ENCODE results near the gene CNTN1. TPM values are rescaled to one million over a fixed set of nuclear protein-coding genes. Genes with fewer than 3 reads are reported as not detected.

Gene CNTN1
- total and polyA plus RNA-seq, 7 donors, result 0.10 to 1.4 (median 0.23) TPM

DNA sequence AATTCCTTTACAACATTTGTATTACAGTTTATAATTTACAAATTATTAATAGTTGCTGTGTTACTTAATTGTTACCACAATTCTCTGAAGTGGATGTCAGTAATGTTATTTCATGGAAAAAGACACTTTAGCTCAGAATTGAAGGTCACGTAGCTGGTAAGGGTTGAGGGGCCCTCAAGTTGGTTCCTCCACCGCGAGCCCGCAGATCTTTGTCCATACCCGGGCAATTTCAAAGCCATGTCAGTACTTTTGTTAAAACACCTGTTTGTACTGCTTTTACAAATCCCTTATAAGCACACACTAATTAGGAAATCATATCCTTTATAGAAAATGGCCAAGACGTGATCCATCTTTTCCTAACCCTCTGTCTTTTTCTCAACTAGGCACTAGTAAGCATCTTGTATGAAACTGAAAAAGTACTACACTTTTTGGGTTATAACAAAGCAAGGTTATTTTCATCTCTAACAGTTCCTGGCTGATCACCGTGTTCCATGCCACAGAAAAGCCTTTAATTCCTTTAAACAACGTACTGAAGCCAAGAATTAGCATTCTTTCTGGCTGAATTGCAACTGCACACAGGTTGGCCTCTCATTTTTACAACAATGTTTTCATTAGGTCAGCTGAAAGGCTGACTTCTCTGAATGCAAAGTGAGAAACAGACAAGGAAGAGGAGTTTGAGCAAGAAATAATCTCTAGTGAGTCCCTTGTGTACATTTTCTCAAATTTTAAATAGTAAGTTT is 76.1 kb downstream of the CNTN1 start:
- Histone ChIP-seq H3K4me1 (no peaks in the 10 kb centered on the region), H3K36me3 (ENCODE audit: insufficient read depth in 1 of 2, low read depth in 1 of 2) (no peaks in the 10 kb centered on the region), H3K9me3 (no peaks in the 10 kb centered on the region), H3K27me3 (ENCODE audit: insufficient read depth in 3 of 3, low read length in 2 of 3) (no peaks in the 10 kb centered on the region), H3K4me3 (no peak overlapping the region), H3K27ac (no peak overlapping the region)
- WGBS, 3 donors, result 60 to 70% (median 69%) methylated on average over 8 of the region's 8 CpGs
- TF ChIP-seq, protein P1, sequence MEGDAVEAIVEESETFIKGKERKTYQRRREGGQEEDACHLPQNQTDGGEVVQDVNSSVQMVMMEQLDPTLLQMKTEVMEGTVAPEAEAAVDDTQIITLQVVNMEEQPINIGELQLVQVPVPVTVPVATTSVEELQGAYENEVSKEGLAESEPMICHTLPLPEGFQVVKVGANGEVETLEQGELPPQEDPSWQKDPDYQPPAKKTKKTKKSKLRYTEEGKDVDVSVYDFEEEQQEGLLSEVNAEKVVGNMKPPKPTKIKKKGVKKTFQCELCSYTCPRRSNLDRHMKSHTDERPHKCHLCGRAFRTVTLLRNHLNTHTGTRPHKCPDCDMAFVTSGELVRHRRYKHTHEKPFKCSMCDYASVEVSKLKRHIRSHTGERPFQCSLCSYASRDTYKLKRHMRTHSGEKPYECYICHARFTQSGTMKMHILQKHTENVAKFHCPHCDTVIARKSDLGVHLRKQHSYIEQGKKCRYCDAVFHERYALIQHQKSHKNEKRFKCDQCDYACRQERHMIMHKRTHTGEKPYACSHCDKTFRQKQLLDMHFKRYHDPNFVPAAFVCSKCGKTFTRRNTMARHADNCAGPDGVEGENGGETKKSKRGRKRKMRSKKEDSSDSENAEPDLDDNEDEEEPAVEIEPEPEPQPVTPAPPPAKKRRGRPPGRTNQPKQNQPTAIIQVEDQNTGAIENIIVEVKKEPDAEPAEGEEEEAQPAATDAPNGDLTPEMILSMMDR (IDR thresholded peaks at IDR 0.05), result no peak
- intact Hi-C loops (cut with DNase I), result no loop called here
- DNase-seq (no peak), ATAC-seq (no peak)

DNA sequence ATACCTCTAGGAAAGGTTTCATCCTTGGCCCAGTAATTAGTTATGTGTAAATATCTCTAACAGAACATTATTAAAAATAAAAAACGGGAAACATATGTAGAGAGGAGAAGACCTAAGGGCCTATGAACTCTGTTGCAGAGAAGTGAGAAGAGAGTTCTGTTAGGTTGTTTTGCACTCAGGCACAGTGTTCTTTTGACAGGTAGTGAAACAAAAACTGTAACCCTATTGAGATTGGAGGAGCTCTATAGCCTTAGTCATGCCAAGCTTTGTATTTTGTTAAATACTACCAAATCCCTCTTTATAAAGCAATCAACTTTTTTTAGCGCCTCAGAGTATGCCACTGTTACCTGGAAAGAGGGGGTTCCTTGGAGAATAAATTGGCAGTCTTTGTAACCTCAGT is 77.6 kb downstream of the CNTN1 start:
- no peak for DNase-seq
- TF ChIP-seq, protein P1 (IDR thresholded peaks at IDR 0.05), result no peak
- H3K4me1 ChIP-seq, result no peaks in the 10 kb centered on the region
- intact Hi-C loops (cut with DNase I), result no loop called here
- H3K9me3 ChIP-seq, result no peaks in the 10 kb centered on the region
- WGBS, 3 donors, result 43 to 48% (median 44%) methylated on average over 2 of the region's 2 CpGs
- no peak for ATAC-seq
- no peak overlapping the region for H3K27ac ChIP-seq
- H3K4me3 ChIP-seq, result no peak overlapping the region
- H3K27me3 ChIP-seq (ENCODE audit: insufficient read depth in 3 of 3, low read length in 2 of 3), result no peaks in the 10 kb centered on the region
- H3K36me3 ChIP-seq (ENCODE audit: insufficient read depth in 1 of 2, low read depth in 1 of 2), result no peaks in the 10 kb centered on the region

DNA sequence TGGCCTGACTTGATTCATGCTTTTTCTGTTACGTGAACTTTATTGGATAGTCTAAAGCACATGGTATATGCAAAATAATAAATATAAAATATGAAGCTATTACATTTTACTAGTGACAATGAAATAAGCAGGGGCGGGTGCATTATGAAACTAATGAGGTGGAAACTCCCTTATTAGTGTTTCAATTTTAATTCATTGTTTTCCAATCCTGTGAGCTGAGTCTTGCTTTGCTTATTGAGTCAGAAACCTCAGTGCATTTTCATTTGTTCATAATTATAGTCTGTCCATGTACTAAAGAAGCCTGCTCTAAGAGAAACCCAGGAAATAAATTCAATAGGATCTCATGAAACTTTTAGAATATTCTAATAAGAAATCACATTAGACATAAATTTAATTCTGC is 78.5 kb downstream of the CNTN1 start:
- Histone ChIP-seq H3K27me3 (ENCODE audit: insufficient read depth in 3 of 3, low read length in 2 of 3) (no peaks in the 10 kb centered on the region), H3K4me1 (no peaks in the 10 kb centered on the region), H3K27ac (no peak overlapping the region), H3K9me3 (no peaks in the 10 kb centered on the region), H3K4me3 (no peak overlapping the region), H3K36me3 (ENCODE audit: insufficient read depth in 1 of 2, low read depth in 1 of 2) (no peaks in the 10 kb centered on the region)
- 65 to 84% (median 80%) methylated on average over 2 of the region's 2 CpGs for WGBS, 3 donors
- no peak for ATAC-seq
- DNase-seq, result no peak
- TF ChIP-seq, protein P1 (IDR thresholded peaks at IDR 0.05), result no peak
- intact Hi-C loops (cut with DNase I), result no loop called here

DNA sequence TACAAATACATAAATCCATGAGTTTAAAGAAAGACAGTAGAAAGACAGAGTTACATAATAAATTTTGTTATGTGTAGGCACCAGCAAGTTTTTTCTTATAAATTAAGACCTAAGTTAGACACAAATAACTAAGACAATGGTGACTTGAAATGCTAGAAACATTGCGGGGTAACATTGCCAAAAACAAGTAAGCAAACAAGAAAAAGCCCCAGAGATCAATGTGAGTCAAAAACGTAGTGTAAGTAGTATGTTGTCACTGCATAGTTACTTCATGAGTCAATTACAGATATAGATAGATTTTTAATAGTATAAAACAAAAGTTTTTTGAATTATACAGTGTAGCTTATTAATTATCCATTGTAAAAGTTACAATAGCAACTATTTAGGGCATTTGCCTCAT is 83.4 kb downstream of the CNTN1 start:
- 60 to 70% (median 66%) methylated on average over 2 of the region's 2 CpGs for WGBS, 3 donors
- ATAC-seq, result no peak
- intact Hi-C loops (cut with DNase I), result no loop called here
- Histone ChIP-seq H3K9me3 (no peaks in the 10 kb centered on the region), H3K36me3 (ENCODE audit: insufficient read depth in 1 of 2, low read depth in 1 of 2) (no peaks in the 10 kb centered on the region), H3K27me3 (ENCODE audit: insufficient read depth in 3 of 3, low read length in 2 of 3) (no peaks in the 10 kb centered on the region), H3K4me3 (no peak overlapping the region), H3K27ac (no peak overlapping the region), H3K4me1 (no peaks in the 10 kb centered on the region)
- DNase-seq, result no peak
- TF ChIP-seq, protein P1 (IDR thresholded peaks at IDR 0.05), result no peak

DNA sequence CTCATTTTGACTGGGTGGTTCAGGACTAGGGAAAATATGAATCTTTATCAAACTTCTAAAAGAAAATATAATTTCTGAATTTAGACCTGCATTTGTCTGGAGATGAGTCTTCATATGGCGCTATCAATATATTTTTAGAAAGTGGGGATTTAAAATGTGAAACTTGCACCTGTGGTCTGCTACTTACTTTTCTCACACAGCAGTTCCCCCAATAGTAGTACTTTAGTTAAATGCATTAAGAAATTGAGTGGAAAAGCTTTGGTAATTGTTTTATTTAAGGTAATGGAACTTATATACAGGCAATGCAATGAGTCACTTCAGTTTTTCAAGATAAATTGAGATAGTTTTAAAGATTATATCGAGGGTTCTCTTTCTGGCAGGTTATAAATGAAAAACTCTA is 91.9 kb downstream of the CNTN1 start:
- no peak overlapping the region for H3K27ac ChIP-seq
- no peaks in the 10 kb centered on the region for H3K27me3 ChIP-seq (ENCODE audit: insufficient read depth in 3 of 3, low read length in 2 of 3)
- WGBS, 3 donors, result 80 to 84% (median 81%) methylated on average over 2 of the region's 2 CpGs
- no peaks in the 10 kb centered on the region for H3K36me3 ChIP-seq (ENCODE audit: insufficient read depth in 1 of 2, low read depth in 1 of 2)
- H3K4me3 ChIP-seq, result no peak overlapping the region
- no peaks in the 10 kb centered on the region for H3K4me1 ChIP-seq
- intact Hi-C loops (cut with DNase I), result no loop called here
- DNase-seq, result no peak
- H3K9me3 ChIP-seq, result no peaks in the 10 kb centered on the region
- no peak for ATAC-seq
- TF ChIP-seq, protein P1 (IDR thresholded peaks at IDR 0.05), result no peak
